ENCODE data around the gene C4BPB.

DNA sequence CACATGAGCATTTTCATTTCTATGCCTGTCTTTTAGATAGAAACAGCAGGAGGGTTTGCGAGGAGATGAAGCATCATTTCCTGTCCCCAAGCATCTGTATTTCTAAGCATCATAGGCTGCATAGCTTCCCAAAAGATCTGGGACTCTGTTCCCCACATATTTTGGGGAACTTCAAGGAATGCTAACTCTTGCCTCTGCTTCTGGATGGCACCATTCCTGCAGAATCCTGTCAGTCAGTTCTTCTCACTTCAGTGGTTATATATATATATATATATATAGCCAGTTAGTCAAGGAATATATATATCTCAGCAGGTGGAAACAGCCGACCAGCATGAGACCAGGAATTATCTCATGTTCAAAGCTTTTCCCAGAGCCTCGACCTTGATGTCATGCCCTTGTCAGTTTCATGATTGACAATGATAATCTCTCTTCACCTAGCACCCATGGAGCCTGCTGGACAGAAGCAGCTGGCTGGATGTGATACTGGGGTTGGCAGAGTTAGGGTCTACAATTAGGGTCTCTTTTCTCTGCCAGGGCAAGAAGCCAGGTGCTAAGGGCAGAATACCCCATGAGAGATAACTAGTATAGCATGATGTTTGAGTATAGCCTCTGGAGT is 33.2 kb upstream of the C4BPB start:
- TF ChIP-seq EZH2phosphoT487 (IDR thresholded peaks at IDR 0.05; ENCODE audit: insufficient read depth, low read depth) (no peak), EZH2 (IDR thresholded peaks at IDR 0.05; ENCODE audit: insufficient read depth, poor library complexity, severe bottlenecking) (no peak)

Measured in GM23248 (cell line).